ENCODE measurements around the gene OR2AJ1.

The OR2AJ1 gene

DNA sequence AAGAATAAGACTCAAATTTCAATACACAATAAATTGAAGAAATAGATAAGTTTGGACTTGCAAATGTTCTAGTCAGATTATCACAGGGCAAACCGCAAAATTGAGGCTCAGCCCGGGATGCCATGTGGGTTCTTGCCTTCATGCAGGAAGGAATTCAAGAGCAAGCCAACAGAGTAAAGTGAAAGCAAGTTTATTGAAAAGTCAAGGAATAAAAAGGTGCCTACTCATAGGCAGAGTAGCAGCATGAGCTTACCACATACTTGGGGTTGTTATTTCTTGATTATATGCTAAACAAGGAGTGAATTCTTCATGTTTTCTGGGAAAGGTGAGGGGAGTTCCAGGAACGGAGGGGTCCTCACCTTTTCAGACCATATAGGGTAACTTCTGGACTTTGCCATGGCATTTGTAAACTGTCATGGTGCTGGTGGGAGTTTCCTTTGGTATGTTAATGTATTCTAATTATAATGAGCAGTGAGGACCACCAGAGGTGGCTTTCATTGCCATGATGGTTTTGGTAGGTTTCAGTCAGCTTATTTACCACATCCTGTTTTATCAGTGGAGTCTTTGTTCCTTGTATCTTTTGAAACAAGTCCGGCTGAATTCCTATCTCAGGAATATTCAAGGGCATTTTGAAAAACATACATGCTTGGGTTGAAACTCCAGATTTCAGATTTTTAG lies 38.4 kb downstream of the OR2AJ1 start:
- DNase-seq = no peak

DNA sequence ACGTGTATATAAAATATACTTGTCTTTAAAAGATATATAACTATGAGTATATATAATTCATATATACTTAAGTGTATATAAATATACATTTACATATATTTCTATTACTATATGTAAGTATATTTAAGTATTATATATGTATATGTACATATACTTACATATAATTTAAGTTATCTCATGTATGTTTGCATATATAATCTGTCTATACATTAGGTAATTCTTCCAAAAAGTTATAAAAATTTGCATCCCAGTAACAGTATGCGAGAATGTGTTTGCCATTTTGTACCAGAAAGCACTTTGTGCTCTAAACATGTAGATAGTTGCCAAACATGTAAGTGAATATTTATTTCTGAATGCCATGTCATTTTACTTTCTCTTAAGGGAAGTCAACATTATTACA lies 40.2 kb downstream of the OR2AJ1 start, which contains the start of gene OR2AK2:
Gene OR2AK2, plus strand, starts transcription at position 301 of the 400 bp plus-strand sequence. CDS start 144 bp downstream, outside the sequence.
- no peak for DNase-seq

GRCh38 chr1:247966532-247967204 lies 42.0 kb downstream of the OR2AJ1 start:
- DNase-seq = no peak

Data from stimulated activated CD8-positive, alpha-beta memory T cell treated with anti-CD3 and anti-CD28 coated beads, Interleukin-4, amount 100 ng/mL, for 48 hours (primary cell).